Naive B cell (primary cell): ENCODE data around the gene FCGR3B. TPM values are rescaled to one million over a fixed set of nuclear protein-coding genes. Genes with fewer than 3 reads are reported as not detected.
A peak's percentile ranks its signal among the peaks of the same experiment; 100 is the strongest.
"Not testable (repeated sequence)": the region's sequence is repeated elsewhere in the genome, so short reads cannot be mapped to it uniquely, and the experiment has no call there.

Experiments
- ATAC-seq, 2 donors: fragments of 150-1000 bp; cut with Tn5 transposase; 2 replicates each; pipeline ENCODE4 v1.10.0; 2021; ENCODE audit warnings: low read depth in 2 of 2, mild to moderate bottlenecking in 2 of 2, moderate library complexity in 2 of 2
- DNase-seq: peaks from one replicate; pipeline ENCODE4 v3.0.0; 2022
- H3K27ac Mint-ChIP-seq, 6 donors: one replicate each; pipeline ENCODE4 v1.8.0; 2020 to 2022; ENCODE audit warnings: mild to moderate bottlenecking in 6 of 6, mixed read lengths in 6 of 6, moderate library complexity in 5 of 6, inconsistent platforms in 2 of 6
- H3K27me3 Mint-ChIP-seq, 3 donors: one replicate each; pipeline ENCODE4 v1.8.0; 2021 to 2022; ENCODE audit warnings: mixed read lengths in 3 of 3, mild to moderate bottlenecking in 1 of 3
- H3K36me3 Mint-ChIP-seq, 2 donors: one replicate each; pipeline ENCODE4 v1.8.0; 2020 to 2022; ENCODE audit warnings: mixed read lengths in 2 of 2, inconsistent platforms in 1 of 2, mild to moderate bottlenecking in 1 of 2
- H3K4me1 Mint-ChIP-seq, 3 donors: one replicate each; pipeline ENCODE4 v1.8.0; 2020 to 2022; ENCODE audit warnings: mixed read lengths in 3 of 3, inconsistent platforms in 1 of 3, mild to moderate bottlenecking in 1 of 3, moderate library complexity in 1 of 3
- H3K4me3 Mint-ChIP-seq, 8 donors: one replicate each; pipeline ENCODE4 v1.8.0; 2020 to 2022; ENCODE audit warnings: mild to moderate bottlenecking in 8 of 8, mixed read lengths in 8 of 8, moderate library complexity in 8 of 8, inconsistent platforms in 2 of 8
- H3K9me3 Mint-ChIP-seq, 7 donors: one replicate each; pipeline ENCODE4 v1.8.0; 2020 to 2022; ENCODE audit warnings: mixed read lengths in 7 of 7, mild to moderate bottlenecking in 5 of 7, inconsistent platforms in 2 of 7, moderate library complexity in 1 of 7
- polyA plus RNA-seq, 6 donors: library from polyadenylated mRNA; unstranded; fragments of 300-500 nt; fragmentation: Illumina TruSeq; gene quantifications; one replicate each; pipeline ENCODE4 v1.2.3, GENCODE V29; 2021; ENCODE audit warnings: low read depth in 6 of 6

FCGR3B gene
- polyA plus RNA-seq, 6 donors from 2014 or later: 0.27 to 9.4 (median 1.1) TPM; not detected in 2

DNA sequence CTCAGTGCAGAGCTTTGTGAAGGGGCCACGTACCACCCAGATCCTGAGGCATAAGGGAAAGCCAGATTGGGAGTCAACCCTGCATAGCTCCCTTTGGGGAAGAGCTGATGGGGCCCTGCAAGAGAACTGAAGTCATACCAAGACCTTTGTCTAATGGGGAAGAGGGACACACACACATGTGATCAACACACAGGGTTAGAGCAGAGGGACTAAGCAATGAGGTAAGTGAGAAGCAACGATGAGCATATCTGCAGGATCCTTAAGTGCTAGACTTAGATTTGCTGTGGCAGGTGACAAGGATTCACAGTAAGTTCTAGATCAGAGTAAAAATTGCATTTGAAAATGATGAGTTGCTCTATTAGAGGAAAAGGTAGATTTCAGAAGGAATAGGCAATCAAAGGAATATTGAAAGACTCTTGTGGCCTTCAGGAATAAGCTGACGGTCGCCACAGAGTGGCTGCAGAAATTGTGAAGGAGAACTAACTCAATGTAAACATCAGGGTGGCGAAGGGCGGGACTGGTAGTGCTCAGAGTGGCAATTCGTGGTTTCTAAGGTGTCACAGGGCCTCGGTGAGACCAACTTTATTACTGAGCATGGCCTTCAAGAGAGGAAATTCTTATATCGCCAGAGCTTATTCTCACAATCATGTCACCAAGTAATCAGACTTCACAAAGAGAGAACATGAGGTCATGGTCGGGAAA, 4.4 kb downstream of the FCGR3B start:
- ATAC-seq: peak; percentile 14 to 29
- not testable (repeated sequence) for H3K27me3 Mint-ChIP-seq, H3K36me3 Mint-ChIP-seq, DNase-seq, H3K9me3 Mint-ChIP-seq
- peaks cover 15 to 41% (median 22%) of the 10 kb centered on the region in 3 donors for H3K4me1 Mint-ChIP-seq
- H3K4me3 Mint-ChIP-seq: peak overlapping the region in 4 of 8 donors; percentile 18 to 57 (median 50)
- peak overlapping the region in 2 of 6 donors; percentile 57 to 76 for H3K27ac Mint-ChIP-seq

DNA sequence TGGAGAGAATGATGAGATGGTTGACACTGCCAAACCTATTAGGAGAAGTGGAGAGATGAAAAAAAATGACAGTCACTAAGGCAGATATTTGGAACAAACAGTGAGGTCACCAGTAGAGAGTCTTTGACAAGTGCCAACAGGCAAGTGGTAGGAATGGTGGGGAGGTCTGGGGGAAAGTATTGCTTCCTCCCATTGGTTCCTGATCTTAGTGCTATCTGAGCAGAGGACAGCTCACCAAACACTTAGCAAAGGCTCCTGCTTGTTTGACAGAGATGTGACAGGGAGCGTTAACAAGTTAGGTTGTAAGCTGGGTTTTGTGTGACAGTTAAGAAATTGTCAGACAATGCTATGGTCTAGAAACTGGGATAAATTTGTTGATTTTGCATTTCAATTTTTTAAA, 6.4 kb downstream of the FCGR3B start:
- not testable (repeated sequence) for ATAC-seq, H3K27ac Mint-ChIP-seq, H3K9me3 Mint-ChIP-seq, DNase-seq, H3K27me3 Mint-ChIP-seq, H3K36me3 Mint-ChIP-seq
- Mint-ChIP-seq H3K4me3 (peak overlapping the region in 1 of 8 donors; percentile 57), H3K4me1 (peaks cover 20 to 52% (median 22%) of the 10 kb centered on the region in 3 donors)

DNA sequence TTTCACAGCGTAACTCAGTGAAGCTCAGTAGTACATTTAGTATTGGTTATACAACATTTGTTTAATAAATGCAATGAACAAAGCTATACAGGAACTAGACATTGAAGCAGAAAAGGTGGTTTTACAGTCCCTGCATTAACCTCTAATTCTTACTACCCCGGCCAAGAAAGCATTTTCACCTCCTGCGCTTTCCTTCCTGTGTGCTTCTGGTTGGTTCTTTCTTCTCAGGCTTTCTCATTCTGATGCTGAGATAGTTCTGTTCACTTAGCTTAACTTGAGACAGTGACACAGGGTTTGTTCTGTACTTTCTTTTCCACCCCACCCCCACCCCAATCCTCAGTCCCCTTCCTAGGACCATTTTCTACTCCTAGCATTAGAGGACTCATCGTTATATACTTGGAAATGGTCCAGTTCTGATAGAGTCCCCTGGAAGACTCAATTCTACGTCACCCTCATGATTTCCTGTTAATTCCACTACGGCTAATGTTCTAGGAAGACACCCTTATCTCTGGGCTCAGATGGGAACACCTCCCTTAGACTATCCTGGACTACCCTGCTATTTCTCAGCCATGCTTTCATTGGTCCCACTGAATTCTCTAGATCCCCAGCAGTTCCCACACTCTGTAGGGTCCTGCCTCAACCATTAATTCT, 7.5 kb downstream of the FCGR3B start:
- H3K4me1 Mint-ChIP-seq: peaks cover 20 to 52% (median 22%) of the 10 kb centered on the region in 3 donors
- not testable (repeated sequence) for H3K27me3 Mint-ChIP-seq, H3K9me3 Mint-ChIP-seq, H3K36me3 Mint-ChIP-seq
- peak overlapping the region in 1 of 6 donors; percentile 32 for H3K27ac Mint-ChIP-seq
- peak; percentile 47 for DNase-seq
- peak overlapping the region in 7 of 8 donors; percentile 9 to 73 (median 45) for H3K4me3 Mint-ChIP-seq
- ATAC-seq: peak; percentile 62 to 67

DNA sequence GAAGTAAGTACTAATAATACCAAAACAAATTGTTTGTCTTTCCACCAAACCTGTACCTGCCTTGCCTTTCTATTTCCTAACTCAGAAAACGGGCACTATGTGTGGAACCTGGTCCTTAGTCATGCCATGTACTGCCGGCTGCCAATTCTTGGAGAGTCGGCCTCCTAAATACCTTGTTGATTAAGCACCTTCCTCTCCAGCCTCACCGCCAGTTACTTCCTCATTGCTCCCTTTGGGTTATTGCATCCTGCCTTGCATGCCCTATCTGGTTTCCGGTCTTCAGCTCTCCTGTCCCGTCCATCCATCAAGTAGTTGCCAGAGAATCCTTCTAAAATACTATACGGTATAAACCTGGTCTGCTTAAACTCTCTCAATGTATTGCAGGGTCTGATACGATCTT, 8.9 kb downstream of the FCGR3B start:
- H3K36me3 Mint-ChIP-seq, H3K27me3 Mint-ChIP-seq, H3K9me3 Mint-ChIP-seq: not testable (repeated sequence)
- Mint-ChIP-seq H3K4me3 (peak overlapping the region; percentile 71 to 97 (median 88)), H3K27ac (peak overlapping the region in 5 of 6 donors; percentile 47 to 97 (median 92)), H3K4me1 (peaks cover 20 to 52% (median 22%) of the 10 kb centered on the region in 3 donors)
- DNase-seq: peak; percentile 27
- ATAC-seq: peak; percentile 17 to 27

DNA sequence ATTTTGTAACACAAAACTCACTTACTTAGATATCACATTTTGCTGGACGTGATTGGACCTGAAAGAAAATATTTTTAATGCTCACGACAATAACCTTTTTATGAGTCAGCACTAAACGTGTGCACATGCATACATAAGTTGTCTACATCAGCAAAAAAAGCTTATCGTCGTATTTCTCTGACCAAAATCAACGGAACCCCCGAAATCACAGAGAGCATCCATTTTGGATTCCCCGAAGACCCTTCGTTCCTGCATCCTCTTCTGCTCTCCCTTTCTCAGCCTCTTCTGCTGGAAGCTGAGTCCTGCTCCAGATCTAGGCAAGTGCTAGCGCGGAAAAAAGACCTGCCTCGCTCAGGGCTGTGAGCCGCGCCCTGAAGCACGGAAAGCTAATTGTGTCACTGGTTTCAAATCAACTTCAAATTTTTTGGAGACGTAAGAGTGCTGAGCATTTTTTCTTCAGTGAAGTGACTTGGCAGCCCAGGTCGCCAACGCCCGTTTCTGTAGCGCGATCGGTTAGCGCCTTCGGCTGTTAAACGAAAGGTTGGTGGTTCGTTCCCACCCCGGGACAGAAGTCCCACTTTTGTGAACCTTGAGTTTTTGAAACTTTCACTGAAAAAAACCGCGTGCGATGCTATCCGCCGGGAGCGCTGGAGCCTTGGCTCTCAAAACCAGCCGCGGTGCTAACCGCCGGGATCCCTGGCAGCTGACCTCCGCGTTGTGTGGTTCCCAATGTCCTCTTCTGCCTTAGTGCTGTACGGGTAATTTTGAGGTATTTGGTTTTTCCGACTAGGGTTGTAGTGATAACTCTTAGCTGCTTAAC, 9.6 kb downstream of the FCGR3B start:
- H3K4me1 Mint-ChIP-seq: peaks cover 15 to 46% (median 22%) of the 10 kb centered on the region in 3 donors
- DNase-seq (peak; percentile 65), ATAC-seq (peak; percentile 61 to 72)
- not testable (repeated sequence) for H3K36me3 Mint-ChIP-seq, H3K27me3 Mint-ChIP-seq, H3K9me3 Mint-ChIP-seq
- H3K4me3 Mint-ChIP-seq: peak overlapping the region; percentile 84 to 97 (median 90)
- H3K27ac Mint-ChIP-seq: peak overlapping the region in 5 of 6 donors; percentile 44 to 97 (median 92)

DNA sequence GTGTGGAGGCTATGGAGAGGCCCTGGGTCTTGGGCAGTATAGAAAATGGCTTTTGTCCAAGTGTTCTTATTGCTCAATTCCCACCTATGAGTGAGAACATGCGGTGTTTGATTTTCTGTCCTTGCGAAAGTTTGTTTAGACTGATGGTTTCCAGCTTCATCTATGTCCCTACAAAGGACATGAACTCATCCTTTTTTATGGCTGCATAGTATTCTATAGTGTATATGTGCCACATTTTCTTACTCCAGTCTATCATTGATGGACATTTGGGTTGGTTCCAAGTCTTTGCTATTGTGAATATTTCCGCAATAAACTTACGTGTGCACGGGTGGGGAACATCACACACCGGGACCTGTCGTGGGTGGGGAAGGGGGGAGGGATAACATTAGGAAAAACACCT, 10.6 kb downstream of the FCGR3B start:
- not testable (repeated sequence) for H3K27ac Mint-ChIP-seq, DNase-seq, H3K36me3 Mint-ChIP-seq, H3K9me3 Mint-ChIP-seq, ATAC-seq
- peaks cover 0 to 11% (median 0%) of the 10 kb centered on the region in 3 donors for H3K27me3 Mint-ChIP-seq
- peaks cover 15 to 40% (median 22%) of the 10 kb centered on the region in 3 donors for H3K4me1 Mint-ChIP-seq
- peak overlapping the region in 4 of 8 donors; percentile 5 to 96 (median 45) for H3K4me3 Mint-ChIP-seq

DNA sequence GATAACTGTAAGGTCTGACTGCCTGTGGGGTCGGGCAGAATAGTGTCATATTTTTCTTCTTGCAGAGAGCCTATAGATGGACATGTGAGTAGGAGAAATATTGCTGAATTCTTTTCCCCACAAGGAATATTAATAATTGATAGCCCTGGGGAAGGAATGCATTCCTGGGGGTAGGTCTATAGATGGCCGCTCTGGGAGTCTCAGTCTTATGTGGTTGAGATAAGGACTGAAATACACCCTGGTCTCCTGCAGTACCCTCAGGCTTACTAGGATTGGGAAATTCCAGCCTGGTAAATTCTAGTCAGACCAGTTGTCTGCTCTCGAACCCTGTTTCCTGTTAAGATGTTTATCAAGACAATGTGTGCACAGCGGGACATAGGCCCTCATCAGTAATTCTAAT, 12.5 kb downstream of the FCGR3B start:
- Mint-ChIP-seq H3K4me1 (peaks cover 11 to 29% (median 15%) of the 10 kb centered on the region in 3 donors), H3K27me3 (peaks cover 0 to 11% (median 0%) of the 10 kb centered on the region in 3 donors)
- not testable (repeated sequence) for H3K27ac Mint-ChIP-seq, H3K36me3 Mint-ChIP-seq, H3K4me3 Mint-ChIP-seq, H3K9me3 Mint-ChIP-seq, DNase-seq, ATAC-seq

DNA sequence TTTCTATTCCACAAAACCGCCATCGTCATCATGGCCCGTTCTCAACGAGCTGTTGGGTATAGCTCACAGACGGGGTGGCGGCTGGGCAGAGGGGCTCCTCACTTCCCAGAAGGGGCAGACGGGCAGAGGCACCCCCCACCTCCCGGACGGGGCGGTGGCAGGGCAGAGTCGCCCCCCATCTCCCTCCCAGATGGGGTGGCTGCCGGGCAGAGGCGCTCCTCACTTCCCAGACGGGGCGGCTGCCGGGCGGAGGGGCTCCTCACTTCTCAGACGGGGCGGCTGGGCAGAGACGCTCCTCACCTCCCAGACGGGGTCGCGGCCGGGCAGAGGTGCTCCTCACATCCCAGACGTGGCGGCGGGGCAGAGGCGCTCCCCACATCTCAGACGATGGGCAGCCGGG, 14.6 kb downstream of the FCGR3B start:
- not testable (repeated sequence) for H3K27ac Mint-ChIP-seq, ATAC-seq, H3K9me3 Mint-ChIP-seq, H3K36me3 Mint-ChIP-seq, DNase-seq, H3K4me3 Mint-ChIP-seq
- peaks cover 0 to 27% (median 17%) of the 10 kb centered on the region in 3 donors for H3K4me1 Mint-ChIP-seq
- H3K27me3 Mint-ChIP-seq: peaks cover 0 to 17% (median 0%) of the 10 kb centered on the region in 3 donors

DNA sequence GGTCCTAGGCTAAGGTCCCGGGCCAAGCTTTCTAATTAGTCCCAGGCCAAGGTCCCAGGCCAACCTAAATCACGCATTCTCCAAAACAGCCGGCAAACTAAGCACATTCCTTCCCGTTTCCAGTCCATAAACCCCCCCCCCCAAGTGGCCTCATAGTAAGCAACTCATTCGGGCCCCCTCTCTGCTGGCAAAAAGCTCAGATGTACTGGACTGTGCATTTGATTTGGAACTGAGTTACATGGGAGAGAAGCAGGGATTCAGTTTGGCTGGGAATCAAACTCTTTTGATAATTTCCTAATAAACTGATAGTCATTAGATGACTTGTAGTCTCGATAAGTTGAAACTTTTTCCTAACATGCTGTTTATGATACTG, 17.8 kb downstream of the FCGR3B start:
- H3K9me3 Mint-ChIP-seq, ATAC-seq, H3K36me3 Mint-ChIP-seq, DNase-seq: not testable (repeated sequence)
- H3K4me1 Mint-ChIP-seq: peaks cover 0 to 20% (median 14%) of the 10 kb centered on the region in 3 donors
- H3K27ac Mint-ChIP-seq: peak overlapping the region in 4 of 6 donors; percentile 94 to 100 (median 98)
- H3K4me3 Mint-ChIP-seq: peak overlapping the region; percentile 88 to 99 (median 96)
- peaks cover 5 to 21% (median 8%) of the 10 kb centered on the region in 3 donors for H3K27me3 Mint-ChIP-seq

DNA sequence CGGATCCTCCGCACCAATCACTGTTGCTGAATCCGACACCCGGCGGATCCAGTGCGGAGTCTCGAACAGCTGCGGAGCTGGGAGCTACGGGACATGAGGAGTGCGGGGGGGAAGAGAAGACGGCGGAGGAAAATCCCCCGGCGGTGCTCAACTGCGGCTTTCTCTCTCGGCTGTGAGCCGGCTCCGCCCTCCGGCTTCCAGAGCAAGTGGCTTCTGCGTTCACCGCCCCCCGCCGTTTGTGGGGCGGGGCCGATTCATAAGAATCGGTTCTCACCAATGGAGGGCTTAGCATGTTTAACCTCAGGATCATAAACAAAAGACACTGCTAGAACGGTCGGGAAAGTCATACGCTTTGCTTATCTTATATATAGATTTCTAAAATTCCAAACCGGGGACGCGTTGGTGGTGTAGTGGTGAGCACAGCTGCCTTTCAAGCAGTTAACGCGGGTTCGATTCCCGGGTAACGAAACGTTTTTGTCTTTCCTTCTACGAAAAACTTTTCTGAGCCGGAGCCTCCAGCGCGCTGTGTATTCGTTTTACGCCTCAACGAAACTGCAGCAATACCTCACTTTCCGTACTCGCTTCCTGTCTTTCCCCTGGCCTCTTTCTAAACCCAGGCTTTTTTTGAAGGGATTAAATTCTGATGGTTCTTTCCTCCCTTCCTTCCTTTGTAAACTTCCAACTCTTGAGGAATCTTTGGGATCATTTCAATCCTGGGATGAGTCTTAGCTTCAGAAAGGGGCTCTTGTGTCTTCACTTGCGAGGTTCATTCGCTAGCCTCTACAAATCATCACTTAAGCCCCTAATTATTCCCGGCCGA, 18.4 kb downstream of the FCGR3B start:
- not testable (repeated sequence) for H3K9me3 Mint-ChIP-seq, H3K36me3 Mint-ChIP-seq
- peaks cover 5 to 21% (median 8%) of the 10 kb centered on the region in 3 donors for H3K27me3 Mint-ChIP-seq
- ATAC-seq (peak; percentile 90 to 91), DNase-seq (peak; percentile 85)
- H3K4me3 Mint-ChIP-seq: peak overlapping the region; percentile 88 to 99 (median 96)
- peak overlapping the region; percentile 94 to 100 (median 96) for H3K27ac Mint-ChIP-seq
- H3K4me1 Mint-ChIP-seq: peaks cover 0 to 20% (median 14%) of the 10 kb centered on the region in 3 donors

DNA sequence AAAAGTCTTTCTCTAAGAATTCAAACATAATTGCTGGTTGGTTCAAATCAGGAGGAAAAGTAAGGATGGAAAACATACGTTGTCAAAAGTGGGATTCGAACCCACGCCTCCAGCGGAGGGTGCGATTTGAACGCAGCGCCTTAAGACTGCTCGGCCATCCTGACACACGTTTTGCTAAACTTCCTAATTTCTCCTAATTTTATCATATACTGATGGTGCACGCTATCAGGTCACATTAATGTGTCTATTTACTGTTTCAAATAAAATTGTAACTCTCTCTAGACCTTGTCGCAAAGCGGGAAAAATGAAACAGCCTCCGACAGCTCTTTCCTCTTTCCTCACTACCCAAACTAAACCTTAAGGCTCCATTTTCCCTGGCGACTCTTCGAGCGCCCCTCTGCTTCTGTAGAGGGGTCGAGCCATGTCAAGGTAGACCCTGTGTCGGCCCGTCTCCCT, 19.1 kb downstream of the FCGR3B start:
- H3K36me3 Mint-ChIP-seq, DNase-seq, H3K9me3 Mint-ChIP-seq: not testable (repeated sequence)
- H3K27me3 Mint-ChIP-seq: peaks cover 5 to 21% (median 8%) of the 10 kb centered on the region in 3 donors
- peaks cover 0 to 20% (median 14%) of the 10 kb centered on the region in 3 donors for H3K4me1 Mint-ChIP-seq
- peak in 1 of 2 donors; percentile 10 for ATAC-seq
- H3K4me3 Mint-ChIP-seq: peak overlapping the region; percentile 88 to 99 (median 96)
- H3K27ac Mint-ChIP-seq: peak overlapping the region; percentile 94 to 100 (median 96)

DNA sequence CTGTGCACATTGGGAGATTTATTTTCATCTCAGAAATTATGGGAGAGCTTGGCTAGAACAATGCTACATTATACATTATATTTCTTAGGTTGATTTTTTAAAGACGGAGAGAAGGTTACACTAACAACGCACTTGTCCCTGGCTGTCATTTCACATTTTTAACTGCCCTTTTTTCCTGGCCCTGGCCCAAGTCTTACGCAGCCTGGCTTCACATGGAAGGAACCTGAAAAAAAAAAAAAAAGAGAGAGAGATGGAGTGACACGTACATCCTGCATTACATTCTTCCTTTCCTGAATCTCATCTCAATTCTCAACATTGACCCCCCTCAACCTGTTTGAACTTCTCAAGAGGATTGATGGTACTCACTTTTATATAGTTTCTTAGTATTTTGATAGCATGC, 20.8 kb downstream of the FCGR3B start:
- not testable (repeated sequence) for H3K9me3 Mint-ChIP-seq, ATAC-seq, DNase-seq, H3K36me3 Mint-ChIP-seq
- H3K27me3 Mint-ChIP-seq: peaks cover 5 to 21% (median 10%) of the 10 kb centered on the region in 3 donors
- peak overlapping the region in 1 of 6 donors; percentile 53 for H3K27ac Mint-ChIP-seq
- H3K4me3 Mint-ChIP-seq: peak overlapping the region in 3 of 8 donors; percentile 5 to 40 (median 29)
- H3K4me1 Mint-ChIP-seq: peaks cover 0 to 20% (median 14%) of the 10 kb centered on the region in 3 donors
